NCI-H2196 treated with DMSO at 0.1 percent for 48 hours (cell line): ENCODE data around the gene MICALL2.

ENCODE experiments used
- DNase-seq: peaks from one replicate; lab custom pipeline; 2025; ENCODE audit not compliant: unreplicated experiment; lab: John Stamatoyannopoulos, UW

Gene MICALL2

GRCh38 chr7:1396195-1396594 lies 63.1 kb downstream of the MICALL2 start:
- no peak for DNase-seq

DNA sequence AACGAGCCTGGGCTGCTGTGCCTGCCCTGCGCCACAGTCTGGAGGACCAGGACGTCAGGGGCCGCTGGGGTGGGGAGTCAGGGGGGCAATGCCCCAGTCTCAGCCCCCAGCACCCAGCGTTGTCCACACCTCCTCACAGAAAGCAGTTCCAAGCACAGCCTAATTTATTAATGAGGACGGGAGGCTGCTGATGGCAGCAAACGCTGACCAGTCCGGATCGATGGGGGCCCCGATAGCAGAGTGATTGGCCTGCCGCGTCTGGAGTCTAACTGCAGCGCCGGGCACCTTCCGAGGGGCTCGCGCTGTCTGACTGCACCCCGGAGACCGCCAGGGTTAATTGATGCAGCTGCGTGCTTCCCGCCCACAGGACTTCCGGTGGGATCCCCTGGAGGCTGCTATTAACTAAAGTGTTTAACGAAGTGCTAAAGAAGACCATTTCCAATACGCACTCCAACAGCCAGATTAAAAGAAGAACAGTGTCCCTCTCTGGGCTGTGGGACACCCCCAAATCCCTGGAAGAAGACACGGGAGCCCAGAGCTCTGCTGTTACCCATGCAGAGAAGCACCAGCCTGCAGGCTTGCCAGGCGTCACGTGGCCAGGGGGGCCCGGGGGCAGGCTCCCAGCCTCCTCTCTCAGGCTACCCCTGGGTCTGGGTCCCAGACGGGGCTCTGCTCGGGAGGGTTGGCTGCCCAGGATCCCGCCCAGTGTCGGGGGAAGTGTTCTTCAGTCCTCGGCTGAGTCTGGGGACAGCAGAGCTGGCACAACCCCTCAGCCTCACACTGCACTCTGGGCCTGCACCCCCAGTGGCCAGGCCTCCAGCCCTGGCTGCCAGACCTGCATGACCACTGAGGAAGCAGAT lies 63.8 kb downstream of the MICALL2 start:
- no peak for DNase-seq

DNA sequence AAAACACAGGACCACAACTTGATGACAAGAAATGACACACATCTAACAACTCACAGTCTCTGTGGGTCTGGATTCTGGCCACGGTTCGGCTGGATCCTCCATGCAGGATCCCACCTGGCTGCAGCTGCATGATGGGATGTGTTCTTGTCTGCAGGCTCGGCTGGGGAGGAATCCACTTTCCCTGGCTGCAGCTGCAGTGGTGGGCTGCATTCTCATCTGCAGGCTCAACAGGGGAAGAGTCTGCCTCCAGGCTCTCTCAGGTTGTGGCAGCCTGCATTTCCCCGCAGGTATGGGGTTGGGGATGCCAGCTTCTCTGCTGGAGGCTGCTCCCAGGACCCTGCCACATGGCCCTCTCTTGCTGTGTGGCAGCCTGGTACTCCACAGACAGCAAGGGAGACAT lies 64.9 kb downstream of the MICALL2 start:
- no peak for DNase-seq

DNA sequence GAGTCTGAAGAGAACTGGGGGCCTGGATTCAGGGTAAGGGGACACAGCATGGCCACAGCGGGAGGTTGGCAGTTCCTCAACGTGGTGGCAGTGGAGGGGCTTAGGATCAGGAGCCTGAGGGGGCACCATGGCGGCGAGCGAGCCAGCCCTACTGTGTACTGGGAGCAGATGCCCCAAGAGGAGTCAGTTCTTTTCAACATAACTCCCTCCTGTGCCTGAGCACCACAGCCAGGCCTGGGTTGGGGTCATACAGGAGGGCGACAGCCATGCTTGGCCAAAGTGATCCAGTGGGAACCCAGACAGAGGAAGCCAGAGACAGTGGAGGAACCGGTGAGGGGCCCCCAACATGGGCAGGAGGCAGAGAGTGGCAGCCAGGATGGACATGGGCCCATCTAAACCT lies 65.8 kb downstream of the MICALL2 start:
- no peak for DNase-seq

GRCh38 chr7:1392556-1392955 lies 66.7 kb downstream of the MICALL2 start:
- DNase-seq = no peak

DNA sequence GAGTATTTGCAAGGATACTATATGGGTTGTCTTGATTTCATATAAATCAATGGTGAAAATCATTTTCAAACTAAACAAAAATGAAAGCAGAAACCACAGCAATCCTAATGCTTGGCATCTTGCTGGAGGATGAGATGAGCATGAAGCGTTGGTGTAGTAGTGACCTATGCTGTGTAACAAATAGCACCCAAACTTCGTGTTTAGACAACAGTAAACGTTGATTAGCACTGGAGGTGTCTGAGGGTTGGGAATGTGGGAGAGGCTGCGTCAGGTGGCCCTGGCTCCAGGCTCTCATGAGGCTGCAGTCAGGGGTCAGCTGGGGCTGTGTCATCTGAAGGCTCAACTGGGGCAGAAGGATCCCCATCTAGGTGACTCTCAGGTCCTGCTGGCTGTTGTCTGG lies 67.8 kb downstream of the MICALL2 start:
- no peak for DNase-seq

- no peak for DNase-seq
Observed at GRCh38 chr7:1388703-1389335, 70.5 kb downstream of the MICALL2 start.

DNA sequence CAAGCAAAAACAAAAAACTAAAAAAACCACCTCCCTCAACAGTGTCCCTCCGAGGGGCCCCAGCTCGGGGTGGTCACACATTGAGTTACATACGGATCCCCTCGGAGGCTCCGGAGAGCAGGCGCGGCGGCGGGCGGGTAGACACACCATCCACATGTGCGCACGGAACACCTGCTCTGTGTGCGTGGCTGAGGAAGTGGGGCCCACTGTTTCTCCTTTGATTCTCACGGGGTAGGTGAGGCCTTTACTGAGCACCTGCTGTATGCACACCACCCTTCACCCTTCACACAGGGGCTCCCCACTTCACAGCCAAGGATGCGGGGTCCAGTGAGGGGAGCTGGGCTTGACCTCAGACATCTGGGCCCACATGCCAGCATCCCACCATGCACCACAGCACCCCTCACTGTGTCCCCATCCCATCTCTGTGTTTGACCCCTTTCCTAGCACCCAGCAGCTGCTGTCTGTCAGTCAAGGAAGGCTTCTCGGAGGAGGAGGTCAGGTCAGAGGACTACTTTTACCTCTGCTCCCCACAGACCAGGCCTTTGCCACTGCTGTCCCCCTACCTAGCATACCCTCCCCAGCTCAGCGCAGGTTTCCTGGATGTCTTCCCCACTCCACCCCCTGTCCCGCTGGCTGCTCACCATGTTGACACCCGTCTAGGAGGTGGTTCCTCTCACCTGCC lies 71.1 kb downstream of the MICALL2 start:
- no peak for DNase-seq

DNA sequence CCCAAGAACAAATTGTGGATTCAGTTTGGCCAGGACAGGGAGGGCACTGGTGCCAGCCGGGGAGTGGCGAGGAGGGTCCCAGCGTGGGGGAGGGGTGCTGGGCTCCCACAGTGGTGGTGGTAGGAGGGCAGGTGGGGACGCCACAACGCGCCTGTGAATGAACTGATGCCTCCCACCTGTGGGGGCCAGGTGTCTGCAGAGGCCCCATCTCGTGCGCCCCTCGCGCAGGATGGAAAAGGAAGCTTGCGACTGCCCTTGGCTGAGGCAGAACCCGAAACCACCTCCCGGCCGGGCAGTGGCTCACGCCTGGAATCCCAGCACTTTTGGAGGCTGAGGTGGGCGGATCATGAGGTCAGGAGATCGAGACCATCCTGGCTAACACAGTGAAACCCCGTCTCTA lies 72.0 kb downstream of the MICALL2 start:
- DNase-seq = no peak

DNA sequence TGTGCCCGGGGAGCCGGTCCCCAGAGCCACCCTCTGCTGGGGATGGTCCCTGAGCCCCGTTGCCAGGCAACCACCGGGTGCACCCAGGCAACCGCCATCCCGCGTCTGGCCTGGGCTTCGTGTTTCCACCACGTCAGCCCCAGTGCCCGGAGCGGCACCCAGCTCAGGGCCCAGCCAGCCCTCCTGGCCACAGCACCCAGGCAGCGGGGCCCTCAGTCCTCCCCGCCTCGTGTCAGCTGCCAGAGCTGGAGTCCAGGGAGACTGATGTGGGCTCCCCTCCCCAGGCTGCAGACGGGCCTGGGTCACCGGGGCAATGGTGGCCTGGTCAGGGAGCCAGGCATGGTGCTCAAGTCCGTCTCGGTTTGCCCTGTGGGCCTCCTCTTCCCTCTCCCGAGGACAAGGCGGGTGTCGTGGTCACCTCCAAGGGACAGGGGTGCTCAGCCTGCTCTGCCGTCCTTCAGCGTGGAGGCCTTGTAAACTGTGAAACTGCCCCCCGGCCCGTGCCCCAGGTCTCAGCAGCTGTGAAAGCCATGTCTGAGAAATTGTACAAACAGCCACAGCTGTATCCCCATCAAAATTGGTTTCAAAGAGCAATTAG lies 72.5 kb downstream of the MICALL2 start:
- DNase-seq = no peak

DNA sequence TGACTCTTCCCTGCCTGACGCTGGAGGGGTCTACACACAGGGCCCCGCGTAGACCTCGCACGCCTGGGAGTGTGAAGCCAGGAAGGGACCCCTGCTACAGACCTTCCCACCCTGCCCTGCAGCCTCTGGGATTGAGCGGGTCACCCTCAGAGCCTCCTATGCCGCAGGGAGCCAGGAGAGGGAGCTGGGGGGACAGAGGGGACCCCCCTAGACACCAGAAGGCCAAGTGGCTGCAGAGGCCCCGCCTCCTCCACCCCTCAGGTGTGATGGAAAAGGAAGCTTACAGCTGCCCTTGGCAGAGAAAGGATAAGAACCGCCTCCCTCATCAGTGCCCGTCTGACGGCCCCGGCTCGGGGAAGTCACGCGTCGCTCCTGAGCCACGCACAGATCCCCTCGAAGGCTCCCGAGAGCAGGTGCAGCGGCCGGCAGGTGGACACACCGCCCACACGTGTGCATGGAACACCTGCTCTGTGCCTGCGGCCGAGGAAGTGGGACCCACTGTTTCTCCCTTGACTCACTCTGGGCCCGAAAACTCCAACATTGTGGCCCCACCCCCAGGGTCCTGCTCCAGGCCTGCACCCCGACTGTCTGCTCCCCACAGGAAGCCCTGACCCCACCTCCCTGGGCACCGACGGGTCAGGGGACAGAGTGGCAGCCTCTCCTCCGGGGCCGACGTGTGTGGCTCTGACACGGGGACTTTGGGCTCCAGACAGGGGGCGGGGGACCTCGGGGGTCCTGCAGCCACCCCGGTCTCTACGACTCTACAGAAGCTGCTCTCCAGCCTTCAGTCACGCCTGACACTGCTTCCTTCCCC lies 73.3 kb downstream of the MICALL2 start:
- peak; percentile 7 for DNase-seq

DNA sequence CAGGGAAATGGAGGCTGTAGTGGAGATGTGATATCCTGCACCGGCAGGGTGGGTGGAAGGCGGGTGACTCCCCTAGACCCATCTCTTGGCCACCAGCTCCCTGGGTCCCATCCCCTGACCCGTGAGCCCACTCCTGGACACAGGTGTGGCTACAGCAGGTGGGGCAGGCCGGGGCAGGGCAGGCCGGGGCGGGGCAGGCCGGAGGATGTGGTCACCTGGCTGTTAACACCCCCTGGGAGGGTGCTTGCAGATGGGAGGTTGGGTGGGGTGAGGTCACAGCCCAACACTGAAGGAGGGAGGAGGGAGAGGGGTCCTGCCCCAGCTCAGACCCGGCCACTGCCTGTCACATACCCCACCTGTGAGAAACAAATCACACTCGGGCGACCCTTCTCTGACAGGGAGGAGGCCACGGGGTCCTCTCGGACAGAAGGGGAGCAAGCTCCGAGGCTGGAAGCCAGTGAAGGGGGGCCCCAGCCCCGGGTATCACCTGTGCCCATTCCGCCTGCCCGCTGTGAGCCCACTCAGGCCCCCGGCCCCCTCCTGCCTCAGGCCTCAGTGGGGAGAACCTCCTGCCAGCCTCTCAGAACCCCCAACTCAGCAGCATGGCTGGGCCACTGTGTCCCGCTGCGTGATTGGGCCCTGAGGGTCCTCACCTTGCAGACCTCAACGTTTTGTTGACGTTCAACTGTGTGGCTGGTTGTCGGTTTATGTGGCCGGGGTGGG lies 74.0 kb downstream of the MICALL2 start:
- DNase-seq = no peak
